Progenitor cell of endocrine pancreas (in vitro differentiated cells): ENCODE measurements around the gene ASMT. TPM values are rescaled to one million over a fixed set of nuclear protein-coding genes. Genes with fewer than 3 reads are reported as not detected.
A peak's percentile ranks its signal among the peaks of the same experiment; 100 is the strongest.
"Not testable (repeated sequence)": the region's sequence is repeated elsewhere in the genome, so short reads cannot be mapped to it uniquely, and the experiment has no call there.

Source experiments
- DNase-seq: peaks from one replicate; pipeline ENCODE4 v3.0.0; 2021; ENCODE audit warnings: low spot score; ENCODE audit not compliant: unreplicated experiment
- H3K27ac Mint-ChIP-seq: 2 replicates; pipeline ENCODE4 v1.8.0; 2021; ENCODE audit warnings: mild to moderate bottlenecking, moderate library complexity, mixed read lengths
- H3K27me3 Mint-ChIP-seq: 2 replicates; pipeline ENCODE4 v1.8.0; 2021; ENCODE audit warnings: mixed read lengths
- H3K36me3 Mint-ChIP-seq: 2 replicates; pipeline ENCODE4 v1.8.0; 2022; ENCODE audit warnings: mixed read lengths; ENCODE audit not compliant: insufficient read depth
- H3K4me1 Mint-ChIP-seq: 2 replicates; pipeline ENCODE4 v1.8.0; 2021; ENCODE audit warnings: low read depth, mixed read lengths
- H3K4me3 Mint-ChIP-seq: 2 replicates; pipeline ENCODE4 v1.8.0; 2021; ENCODE audit warnings: low read depth, mild to moderate bottlenecking, moderate library complexity, mixed read lengths
- H3K9me3 Mint-ChIP-seq: 2 replicates; pipeline ENCODE4 v1.8.0; 2021; ENCODE audit warnings: low read depth, mixed read lengths
- CTCF ChIP-seq: fragments of 200-600 bp; sonication (generic); IDR thresholded peaks from one replicate; pipeline ENCODE4 v1.5.0; 2021; ENCODE audit warnings: antibody characterized with exemption, mild to moderate bottlenecking; ENCODE audit not compliant: unreplicated experiment
- total RNA-seq: library from RNA; stranded (reverse); gene quantifications from 2 replicates; pipeline ENCODE4 v1.2.1, GENCODE V29; 2021

Gene ASMT
- total RNA-seq, 1 donor from 2014 or later, result 0.36 TPM

DNA sequence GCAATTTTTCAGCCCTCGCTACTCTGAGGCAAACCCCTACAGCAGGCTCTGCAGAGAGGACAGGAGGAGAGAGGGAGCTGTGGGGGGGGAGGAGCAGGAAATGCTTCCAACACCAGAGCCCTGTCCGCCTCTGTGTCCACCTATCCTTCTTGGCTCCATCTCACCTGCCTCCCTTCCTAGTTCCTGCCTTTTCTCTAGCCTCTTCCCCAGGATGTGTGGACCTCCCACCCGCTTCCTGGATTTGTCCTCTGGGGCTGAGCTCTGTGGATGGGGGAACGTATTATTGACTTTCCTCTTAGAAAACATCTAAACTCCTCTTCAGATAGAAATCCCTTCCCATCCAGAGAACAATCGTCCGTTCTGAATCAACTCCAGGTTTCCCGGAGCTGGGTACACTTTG lies 14.4 kb downstream of the ASMT start:
- Mint-ChIP-seq H3K9me3 (no peaks in the 10 kb centered on the region), H3K4me3 (no peak overlapping the region), H3K4me1 (no peaks in the 10 kb centered on the region), H3K27ac (no peak overlapping the region), H3K36me3 (no peaks in the 10 kb centered on the region), H3K27me3 (peaks cover 14% of the 10 kb centered on the region)
- TF ChIP-seq CTCF, result no peak
- DNase-seq, result no peak

DNA sequence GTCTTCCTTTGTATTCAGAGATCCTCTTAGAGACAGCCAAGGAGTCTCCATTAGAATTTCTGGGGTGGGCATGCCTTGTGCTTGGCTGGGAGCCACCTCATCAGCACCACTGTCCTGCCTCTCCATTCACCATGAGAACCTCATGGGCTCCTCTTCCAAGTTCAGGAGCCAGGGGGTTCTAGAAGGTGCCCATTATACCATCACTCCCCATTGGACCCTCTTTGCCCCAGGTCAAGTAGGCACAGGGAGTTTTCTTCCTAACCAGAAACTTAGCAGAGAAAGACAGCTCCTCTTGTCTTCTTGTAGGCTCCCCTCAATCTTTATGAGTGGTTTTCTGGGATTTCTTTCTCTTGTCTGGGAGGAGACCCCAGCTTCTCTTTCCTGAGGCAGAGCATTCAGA lies 31.1 kb downstream of the ASMT start:
- Mint-ChIP-seq H3K27me3 (peaks cover 3% of the 10 kb centered on the region), H3K4me3 (no peak overlapping the region), H3K9me3 (peaks cover 9% of the 10 kb centered on the region), H3K27ac (peak overlapping the region; percentile 24), H3K4me1 (no peaks in the 10 kb centered on the region), H3K36me3 (no peaks in the 10 kb centered on the region)
- TF ChIP-seq CTCF, result no peak
- DNase-seq, result no peak

- Mint-ChIP-seq H3K27me3 (peaks cover 3% of the 10 kb centered on the region), H3K9me3 (peaks cover 12% of the 10 kb centered on the region), H3K27ac (no peak overlapping the region), H3K36me3 (peaks cover 2% of the 10 kb centered on the region), H3K4me1 (no peaks in the 10 kb centered on the region), H3K4me3 (no peak overlapping the region)
- no peak for DNase-seq
- TF ChIP-seq CTCF, result no peak
Observed at GRCh38 chrX:1649621-1650020, 34.8 kb downstream of the ASMT start.

DNA sequence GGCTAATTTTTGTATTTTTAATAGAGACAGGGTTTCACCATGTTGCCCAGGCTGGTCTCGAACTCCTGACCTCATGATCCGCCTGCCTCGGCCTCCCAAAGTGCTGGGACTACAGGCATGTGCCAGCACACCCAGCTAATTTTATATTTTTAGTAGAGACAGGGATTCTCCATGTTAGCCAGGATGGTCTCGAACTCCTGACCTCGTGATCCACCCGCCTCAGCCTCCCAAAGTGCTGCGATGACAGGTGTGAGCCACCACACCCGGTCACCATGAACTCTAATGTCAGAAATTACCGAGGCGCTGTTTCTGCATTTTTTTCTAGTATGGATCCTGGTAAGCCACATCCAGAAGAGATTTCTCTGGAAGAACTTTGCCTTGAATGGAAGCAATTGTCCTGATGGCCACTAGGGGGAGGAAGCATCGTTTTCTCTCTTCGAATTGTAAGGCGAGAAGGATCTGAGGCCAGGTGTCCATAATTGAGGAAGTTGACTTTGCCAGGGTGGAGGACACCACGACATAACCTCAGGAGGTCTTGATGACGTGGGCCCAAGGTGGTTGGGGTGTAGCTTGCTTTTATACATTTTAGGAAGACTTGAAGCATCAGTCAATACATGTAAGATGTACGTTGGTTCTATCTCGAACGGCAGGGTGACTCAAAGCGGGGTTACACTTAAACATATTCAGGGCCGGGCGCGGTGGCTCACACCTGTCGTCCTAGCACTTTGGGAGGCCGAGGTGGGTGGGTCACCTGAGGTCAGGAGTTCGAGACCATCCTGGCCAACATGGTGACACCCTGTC lies 37.4 kb downstream of the ASMT start:
- H3K27ac Mint-ChIP-seq, H3K36me3 Mint-ChIP-seq, H3K4me3 Mint-ChIP-seq, H3K9me3 Mint-ChIP-seq, H3K4me1 Mint-ChIP-seq, H3K27me3 Mint-ChIP-seq, DNase-seq: not testable (repeated sequence)
- TF ChIP-seq CTCF, result peak; percentile 70

- peaks cover 2% of the 10 kb centered on the region for H3K36me3 Mint-ChIP-seq
- no peak for DNase-seq
- H3K9me3 Mint-ChIP-seq, result peaks cover 3% of the 10 kb centered on the region
- no peak overlapping the region for H3K4me3 Mint-ChIP-seq
- no peak for TF ChIP-seq CTCF
- peaks cover 4% of the 10 kb centered on the region for H3K4me1 Mint-ChIP-seq
- H3K27ac Mint-ChIP-seq, result no peak overlapping the region
- peaks cover 3% of the 10 kb centered on the region for H3K27me3 Mint-ChIP-seq
Observed at GRCh38 chrX:1656379-1656778, 41.5 kb downstream of the ASMT start.
